Immature natural killer cell (primary cell): ENCODE data around the gene OR7A10. TPM values are rescaled to one million over a fixed set of nuclear protein-coding genes. Genes with fewer than 3 reads are reported as not detected.

Experiments used
- DNase-seq, 3 donors: peaks; one replicate each; pipeline ENCODE4 v3.0.0; 2022; ENCODE audit warnings: mixed read lengths in 1 of 3
- H3K27ac Mint-ChIP-seq, 6 donors: one replicate each; pipeline ENCODE4 v1.8.0; 2020; ENCODE audit warnings: mixed read lengths in 6 of 6, mild to moderate bottlenecking in 5 of 6, inconsistent platforms in 4 of 6, moderate library complexity in 3 of 6
- H3K27me3 Mint-ChIP-seq, 3 donors: one replicate each; pipeline ENCODE4 v1.8.0; 2020 to 2021; ENCODE audit warnings: low read depth in 3 of 3, mild to moderate bottlenecking in 3 of 3, mixed read lengths in 3 of 3, moderate library complexity in 3 of 3, inconsistent platforms in 1 of 3
- H3K36me3 Mint-ChIP-seq, 3 donors: one replicate each; pipeline ENCODE4 v1.8.0; 2020; ENCODE audit warnings: mixed read lengths in 3 of 3, inconsistent platforms in 2 of 3, mild to moderate bottlenecking in 2 of 3
- H3K4me1 Mint-ChIP-seq, 2 donors: one replicate each; pipeline ENCODE4 v1.8.0; 2020; ENCODE audit warnings: inconsistent platforms in 2 of 2, mild to moderate bottlenecking in 2 of 2, mixed read lengths in 2 of 2, moderate library complexity in 1 of 2
- H3K4me3 Mint-ChIP-seq, 5 donors: one replicate each; pipeline ENCODE4 v1.8.0; 2020; ENCODE audit warnings: mild to moderate bottlenecking in 5 of 5, mixed read lengths in 5 of 5, inconsistent platforms in 3 of 5, moderate library complexity in 3 of 5
- H3K9me3 Mint-ChIP-seq, 6 donors: one replicate each; pipeline ENCODE4 v1.8.0; 2020; ENCODE audit warnings: mild to moderate bottlenecking in 6 of 6, mixed read lengths in 6 of 6, inconsistent platforms in 4 of 6, moderate library complexity in 3 of 6
- polyA plus RNA-seq, 3 donors: library from polyadenylated mRNA; unstranded; fragments of 300-500 nt; fragmentation: Illumina TruSeq; gene quantifications; one replicate each; pipeline ENCODE4 v1.2.3, GENCODE V29; 2021

OR7A10 gene
- not detected for polyA plus RNA-seq

- DNase-seq = no peak
- no peaks in the 10 kb centered on the region for H3K36me3 Mint-ChIP-seq
- H3K27ac Mint-ChIP-seq = no peak within 1 kb of the TSS
- H3K4me3 Mint-ChIP-seq = no peak within 1 kb of the TSS
- H3K27me3 Mint-ChIP-seq = peaks cover 0 to 10% (median 3%) of the 10 kb centered on the region in 3 donors
- H3K9me3 Mint-ChIP-seq = no peaks in the 10 kb centered on the region
- H3K4me1 Mint-ChIP-seq = no peaks in the 10 kb centered on the region
Observed at GRCh38 chr19:14848822-14849221, at the start of gene OR7A10. Gene OR7A10 (minus strand): TSS chr19:14848922. CDS start chr19:14841877, 7,045 bp downstream.

- no peak overlapping the region for H3K27ac Mint-ChIP-seq
Observed at GRCh38 chr19:14890643-14891379, 42.1 kb upstream of the OR7A10 start.

GRCh38 chr19:14889994-14890642, 41.4 kb upstream of the OR7A10 start:
- Mint-ChIP-seq H3K4me3 (no peak overlapping the region), H3K9me3 (no peaks in the 10 kb centered on the region), H3K27ac (no peak overlapping the region), H3K27me3 (peaks cover 1 to 22% (median 9%) of the 10 kb centered on the region in 3 donors), H3K36me3 (no peaks in the 10 kb centered on the region), H3K4me1 (peaks cover 3 to 7% of the 10 kb centered on the region in 2 donors)
- no peak for DNase-seq

More at GRCh38 chr19:14890643-14891379, 42.1 kb upstream of the OR7A10 start:
- DNase-seq = no peak
- Mint-ChIP-seq H3K4me1 (peaks cover 3 to 7% of the 10 kb centered on the region in 2 donors), H3K36me3 (no peaks in the 10 kb centered on the region), H3K4me3 (no peak overlapping the region), H3K27me3 (peaks cover 1 to 21% (median 9%) of the 10 kb centered on the region in 3 donors), H3K9me3 (no peaks in the 10 kb centered on the region)

GRCh38 chr19:14886032-14886431, 37.3 kb upstream of the OR7A10 start, which contains the start of gene OR7A17:
Gene OR7A17 (minus strand): TSS chr19:14886132. CDS start chr19:14881355, 4,777 bp downstream.
- no peak for DNase-seq
- H3K9me3 Mint-ChIP-seq = no peaks in the 10 kb centered on the region
- no peaks in the 10 kb centered on the region for H3K36me3 Mint-ChIP-seq
- H3K27ac Mint-ChIP-seq = no peak within 1 kb of the TSS
- peaks cover 0 to 20% (median 3%) of the 10 kb centered on the region in 3 donors for H3K27me3 Mint-ChIP-seq
- H3K4me3 Mint-ChIP-seq = no peak within 1 kb of the TSS
- peaks cover 3 to 7% of the 10 kb centered on the region in 2 donors for H3K4me1 Mint-ChIP-seq

- peaks cover 3 to 16% (median 11%) of the 10 kb centered on the region in 3 donors for H3K27me3 Mint-ChIP-seq
- no peak overlapping the region for H3K27ac Mint-ChIP-seq
Observed at GRCh38 chr19:14871619-14872230, 23.0 kb upstream of the OR7A10 start.

GRCh38 chr19:14868497-14868896, 19.8 kb upstream of the OR7A10 start:
- peaks cover 3 to 12% (median 5%) of the 10 kb centered on the region in 3 donors for H3K27me3 Mint-ChIP-seq

More at GRCh38 chr19:14871619-14872230, 23.0 kb upstream of the OR7A10 start:
- H3K36me3 Mint-ChIP-seq = no peaks in the 10 kb centered on the region
- no peak for DNase-seq
- no peak overlapping the region for H3K4me3 Mint-ChIP-seq
- H3K4me1 Mint-ChIP-seq = no peaks in the 10 kb centered on the region
- H3K9me3 Mint-ChIP-seq = no peaks in the 10 kb centered on the region

GRCh38 chr19:14843578-14843977, 5.1 kb downstream of the OR7A10 start:
- Mint-ChIP-seq H3K27me3 (peaks cover 0 to 20% (median 1%) of the 10 kb centered on the region in 3 donors), H3K9me3 (no peaks in the 10 kb centered on the region), H3K36me3 (no peaks in the 10 kb centered on the region), H3K4me3 (no peak overlapping the region), H3K4me1 (no peaks in the 10 kb centered on the region), H3K27ac (no peak overlapping the region)
- no peak for DNase-seq

More at GRCh38 chr19:14868497-14868896, 19.8 kb upstream of the OR7A10 start:
- H3K27ac Mint-ChIP-seq = no peak overlapping the region
- DNase-seq = no peak
- H3K36me3 Mint-ChIP-seq = no peaks in the 10 kb centered on the region
- H3K4me3 Mint-ChIP-seq = no peak overlapping the region
- no peaks in the 10 kb centered on the region for H3K9me3 Mint-ChIP-seq
- H3K4me1 Mint-ChIP-seq = no peaks in the 10 kb centered on the region

- Mint-ChIP-seq H3K27ac (no peak overlapping the region), H3K36me3 (no peaks in the 10 kb centered on the region), H3K9me3 (no peaks in the 10 kb centered on the region), H3K4me3 (no peak overlapping the region), H3K4me1 (no peaks in the 10 kb centered on the region), H3K27me3 (peaks cover 0 to 20% (median 1%) of the 10 kb centered on the region in 3 donors)
- DNase-seq = no peak
Observed at GRCh38 chr19:14843169-14843568, 5.6 kb downstream of the OR7A10 start.

GRCh38 chr19:14840206-14840605, 8.5 kb downstream of the OR7A10 start:
- Mint-ChIP-seq H3K4me1 (no peaks in the 10 kb centered on the region), H3K36me3 (no peaks in the 10 kb centered on the region), H3K27ac (no peak overlapping the region), H3K27me3 (peaks cover 0 to 21% (median 5%) of the 10 kb centered on the region in 3 donors), H3K9me3 (no peaks in the 10 kb centered on the region), H3K4me3 (no peak overlapping the region)
- no peak for DNase-seq

GRCh38 chr19:14837391-14837790, 11.3 kb downstream of the OR7A10 start:
- no peaks in the 10 kb centered on the region for H3K36me3 Mint-ChIP-seq
- no peaks in the 10 kb centered on the region for H3K9me3 Mint-ChIP-seq
- DNase-seq = no peak
- peaks cover 0 to 10% (median 6%) of the 10 kb centered on the region in 3 donors for H3K27me3 Mint-ChIP-seq
- no peaks in the 10 kb centered on the region for H3K4me1 Mint-ChIP-seq
- H3K27ac Mint-ChIP-seq = no peak overlapping the region
- H3K4me3 Mint-ChIP-seq = no peak overlapping the region

GRCh38 chr19:14835011-14835410, 13.7 kb downstream of the OR7A10 start, which contains the start of the genes OR7A5 and OR7C1:
Gene OR7A5 (minus strand): TSS chr19:14835185. CDS start chr19:14828241, 6,944 bp downstream.
Gene OR7C1 (minus strand): TSS chr19:14835185. CDS start chr19:14800136, 35,049 bp downstream.
- Mint-ChIP-seq H3K27me3 (peaks cover 0 to 8% (median 6%) of the 10 kb centered on the region in 3 donors), H3K9me3 (no peaks in the 10 kb centered on the region), H3K27ac (no peak within 1 kb of the TSS), H3K4me1 (no peaks in the 10 kb centered on the region), H3K4me3 (no peak within 1 kb of the TSS), H3K36me3 (no peaks in the 10 kb centered on the region)
- DNase-seq = no peak

GRCh38 chr19:14830702-14831101, 18.0 kb downstream of the OR7A10 start:
- H3K4me1 Mint-ChIP-seq = no peaks in the 10 kb centered on the region
- H3K27me3 Mint-ChIP-seq = peaks cover 3 to 11% (median 6%) of the 10 kb centered on the region in 3 donors
- no peaks in the 10 kb centered on the region for H3K36me3 Mint-ChIP-seq
- H3K27ac Mint-ChIP-seq = no peak overlapping the region
- DNase-seq = no peak
- H3K9me3 Mint-ChIP-seq = no peaks in the 10 kb centered on the region
- no peak overlapping the region for H3K4me3 Mint-ChIP-seq

GRCh38 chr19:14826006-14826405, 22.7 kb downstream of the OR7A10 start:
- Mint-ChIP-seq H3K27me3 (peaks cover 5 to 25% (median 5%) of the 10 kb centered on the region in 3 donors), H3K27ac (no peak overlapping the region), H3K9me3 (no peaks in the 10 kb centered on the region), H3K4me3 (no peak overlapping the region), H3K36me3 (no peaks in the 10 kb centered on the region), H3K4me1 (no peaks in the 10 kb centered on the region)
- DNase-seq = no peak

- Mint-ChIP-seq H3K9me3 (peaks cover 0 to 3% (median 0%) of the 10 kb centered on the region in 6 donors), H3K27ac (no peak overlapping the region), H3K36me3 (no peaks in the 10 kb centered on the region), H3K27me3 (peaks cover 4 to 28% (median 11%) of the 10 kb centered on the region in 3 donors), H3K4me1 (no peaks in the 10 kb centered on the region), H3K4me3 (no peak overlapping the region)
- DNase-seq = no peak
Observed at GRCh38 chr19:14821937-14822336, 26.8 kb downstream of the OR7A10 start.
